Measurements from ENCODE around the gene GPR55. TPM values are rescaled to one million over a fixed set of nuclear protein-coding genes. Genes with fewer than 3 reads are reported as not detected.

Gene GPR55
- total RNA-seq, 1 experiment from 2014 or later = not detected

- Histone ChIP-seq H3K36me3 (ENCODE audit: control insufficient read depth, insufficient read depth, low read length) (no peaks in the 10 kb centered on the region), H3K4me1 (no peaks in the 10 kb centered on the region), H3K27me3 (replicated peaks; ENCODE audit: control insufficient read depth, insufficient read depth, low read length) (no peaks in the 10 kb centered on the region), H3K4me3 (ENCODE audit: low read depth, low read length) (no peak overlapping the region), H3K9me3 (no peaks in the 10 kb centered on the region)
- BruUV-seq (replicated peaks) = no TSS peak
- Mint-ChIP-seq H3K4me3 (ENCODE audit: unreplicated experiment) (no peak overlapping the region), H3K36me3 (ENCODE audit: insufficient read depth, unreplicated experiment) (no peaks in the 10 kb centered on the region), H3K4me1 (ENCODE audit: low read depth, unreplicated experiment) (no peaks in the 10 kb centered on the region), H3K9me3 (ENCODE audit: unreplicated experiment) (no peaks in the 10 kb centered on the region), H3K27me3 (ENCODE audit: insufficient read depth, unreplicated experiment) (no peaks in the 10 kb centered on the region), H3K27ac (ENCODE audit: unreplicated experiment) (no peak overlapping the region)
- POLR2A ChIA-PET = no interaction called here
- CTCF ChIA-PET = no interaction called here
- intact Hi-C loops (cut with micrococcal nuclease; ENCODE audit: unreplicated experiment) = no loop called here
- no peak for DNase-seq
- TF ChIP-seq CTCF (IDR thresholded peaks at IDR 0.05; ENCODE audit: insufficient read depth in 1 of 2, low read depth in 1 of 2, low read length in 1 of 2, severe bottlenecking in 1 of 2, unreplicated experiment in 1 of 2) = no peak
Measured at GRCh38 chr2:230946429-230947234, 21.6 kb upstream of the GPR55 start.

GRCh38 chr2:230944757-230945372 is 19.8 kb upstream of the GPR55 start:
- no peak overlapping the region for H3K27ac Mint-ChIP-seq (ENCODE audit: unreplicated experiment)
- TF ChIP-seq CTCF (IDR thresholded peaks at IDR 0.05; ENCODE audit: insufficient read depth in 1 of 2, low read depth in 1 of 2, low read length in 1 of 2, severe bottlenecking in 1 of 2, unreplicated experiment in 1 of 2) = no peak
- DNase-seq = no peak
- no peaks in the 10 kb centered on the region for H3K27me3 ChIP-seq (replicated peaks; ENCODE audit: control insufficient read depth, insufficient read depth, low read length)
- no TSS peak for BruUV-seq (replicated peaks)
- no peaks in the 10 kb centered on the region for H3K4me1 Mint-ChIP-seq (ENCODE audit: low read depth, unreplicated experiment)
- H3K27me3 Mint-ChIP-seq (ENCODE audit: insufficient read depth, unreplicated experiment) = no peaks in the 10 kb centered on the region
- intact Hi-C loops (cut with micrococcal nuclease; ENCODE audit: unreplicated experiment) = loop anchor here (5.0 kb wide), 1 partner anchor 42 kb away; no protein-coding TSS in a partner anchor
- no peaks in the 10 kb centered on the region for H3K36me3 ChIP-seq (ENCODE audit: control insufficient read depth, insufficient read depth, low read length)
- H3K36me3 Mint-ChIP-seq (ENCODE audit: insufficient read depth, unreplicated experiment) = no peaks in the 10 kb centered on the region
- H3K4me1 ChIP-seq = no peaks in the 10 kb centered on the region
- no peak overlapping the region for H3K4me3 Mint-ChIP-seq (ENCODE audit: unreplicated experiment)
- no peak overlapping the region for H3K4me3 ChIP-seq (ENCODE audit: low read depth, low read length)
- ChIA-PET POLR2A (no interaction called here), CTCF (no interaction called here)
- no peaks in the 10 kb centered on the region for H3K9me3 ChIP-seq
- H3K9me3 Mint-ChIP-seq (ENCODE audit: unreplicated experiment) = no peaks in the 10 kb centered on the region

GRCh38 chr2:230944123-230944653 is 19.1 kb upstream of the GPR55 start:
- no peaks in the 10 kb centered on the region for H3K27me3 Mint-ChIP-seq (ENCODE audit: insufficient read depth, unreplicated experiment)
- ChIA-PET CTCF (no interaction called here), POLR2A (no interaction called here)
- H3K9me3 Mint-ChIP-seq (ENCODE audit: unreplicated experiment) = no peaks in the 10 kb centered on the region
- TF ChIP-seq CTCF (IDR thresholded peaks at IDR 0.05; ENCODE audit: insufficient read depth in 1 of 2, low read depth in 1 of 2, low read length in 1 of 2, severe bottlenecking in 1 of 2, unreplicated experiment in 1 of 2) = no peak
- intact Hi-C loops (cut with micrococcal nuclease; ENCODE audit: unreplicated experiment) = loop anchor here (5.0 kb wide), 1 partner anchor 43 kb away; no protein-coding TSS in a partner anchor
- Histone ChIP-seq H3K9me3 (no peaks in the 10 kb centered on the region), H3K36me3 (ENCODE audit: control insufficient read depth, insufficient read depth, low read length) (no peaks in the 10 kb centered on the region), H3K27me3 (replicated peaks; ENCODE audit: control insufficient read depth, insufficient read depth, low read length) (no peaks in the 10 kb centered on the region), H3K4me1 (no peaks in the 10 kb centered on the region), H3K4me3 (ENCODE audit: low read depth, low read length) (no peak overlapping the region)
- no peak overlapping the region for H3K27ac Mint-ChIP-seq (ENCODE audit: unreplicated experiment)
- DNase-seq = no peak
- no peaks in the 10 kb centered on the region for H3K4me1 Mint-ChIP-seq (ENCODE audit: low read depth, unreplicated experiment)
- no peak overlapping the region for H3K4me3 Mint-ChIP-seq (ENCODE audit: unreplicated experiment)
- no peaks in the 10 kb centered on the region for H3K36me3 Mint-ChIP-seq (ENCODE audit: insufficient read depth, unreplicated experiment)
- BruUV-seq (replicated peaks) = no TSS peak
